ENCODE results near the gene ANGPTL2.

The ANGPTL2 gene

GRCh38 chr9:127093319-127094020 is 29.0 kb downstream of the ANGPTL2 start:
- no peak for DNase-seq (ENCODE audit: low read depth)

GRCh38 chr9:127092041-127092608 is 30.3 kb downstream of the ANGPTL2 start:
- DNase-seq (ENCODE audit: low read depth) = no peak

GRCh38 chr9:127091526-127091925 is 30.9 kb downstream of the ANGPTL2 start:
- DNase-seq (ENCODE audit: low read depth) = no peak

- no peak for DNase-seq (ENCODE audit: low read depth)
Observed at GRCh38 chr9:127090341-127090985, 32.0 kb downstream of the ANGPTL2 start.

GRCh38 chr9:127089631-127090081 is 32.8 kb downstream of the ANGPTL2 start:
- no peak for DNase-seq (ENCODE audit: low read depth)

- DNase-seq (ENCODE audit: low read depth) = no peak
Observed at GRCh38 chr9:127088724-127089615, 33.5 kb downstream of the ANGPTL2 start.

GRCh38 chr9:127087836-127088235 is 34.6 kb downstream of the ANGPTL2 start:
- no peak for DNase-seq (ENCODE audit: low read depth)

- no peak for DNase-seq (ENCODE audit: low read depth)
Observed at GRCh38 chr9:127087411-127087810, 35.0 kb downstream of the ANGPTL2 start.

GRCh38 chr9:127086771-127087170 is 35.7 kb downstream of the ANGPTL2 start:
- DNase-seq (ENCODE audit: low read depth) = no peak

- no peak for DNase-seq (ENCODE audit: low read depth)
Observed at GRCh38 chr9:127085186-127085585, 37.2 kb downstream of the ANGPTL2 start.

- DNase-seq (ENCODE audit: low read depth) = no peak
Observed at GRCh38 chr9:127084076-127085039, 38.1 kb downstream of the ANGPTL2 start.

- DNase-seq (ENCODE audit: low read depth) = no peak
Observed at GRCh38 chr9:127083138-127083980, 39.1 kb downstream of the ANGPTL2 start.

GRCh38 chr9:127081250-127082185 is 40.9 kb downstream of the ANGPTL2 start:
- DNase-seq (ENCODE audit: low read depth) = no peak

GRCh38 chr9:127079446-127080140 is 42.8 kb downstream of the ANGPTL2 start:
- DNase-seq (ENCODE audit: low read depth) = no peak

- DNase-seq (ENCODE audit: low read depth) = no peak
Observed at GRCh38 chr9:127078988-127079387, 43.4 kb downstream of the ANGPTL2 start.

- DNase-seq (ENCODE audit: low read depth) = no peak
Observed at GRCh38 chr9:127078336-127078735, 44.1 kb downstream of the ANGPTL2 start.

- no peak for DNase-seq (ENCODE audit: low read depth)
Observed at GRCh38 chr9:127077644-127077946, 44.8 kb downstream of the ANGPTL2 start.

GRCh38 chr9:127076860-127077643 is 45.4 kb downstream of the ANGPTL2 start:
- no peak for DNase-seq (ENCODE audit: low read depth)
